Endodermal cell (in vitro differentiated cells): ENCODE data around the gene SEMA5A. TPM values are rescaled to one million over a fixed set of nuclear protein-coding genes. Genes with fewer than 3 reads are reported as not detected.

Source experiments
- DNase-seq: peaks from one replicate; pipeline ENCODE4 v3.0.0-alpha.2; 2017
- H3K27ac ChIP-seq: 2 replicates; pipeline ENCODE4 v1.5.1; 2013; ENCODE audit warnings: mild to moderate bottlenecking, low read depth, low read length, moderate library complexity
- H3K27me3 ChIP-seq: 2 replicates; pipeline ENCODE4 v1.6.1; 2013; ENCODE audit warnings: mild to moderate bottlenecking, low read length, moderate library complexity; ENCODE audit not compliant: insufficient read depth, control insufficient read depth, poor library complexity, severe bottlenecking
- H3K36me3 ChIP-seq: 2 replicates; pipeline ENCODE4 v1.7.0; 2013; ENCODE audit warnings: mild to moderate bottlenecking, low read length, moderate library complexity; ENCODE audit not compliant: control insufficient read depth, insufficient read depth
- H3K4me1 ChIP-seq: one replicate; pipeline ENCODE4 v1.7.0; 2013; ENCODE audit warnings: low read length; ENCODE audit not compliant: control insufficient read depth, insufficient read depth
- H3K4me3 ChIP-seq: 2 replicates; pipeline ENCODE4 v1.5.1; 2013; ENCODE audit warnings: mild to moderate bottlenecking, low read length, moderate library complexity
- H3K9ac ChIP-seq: 2 replicates; pipeline ENCODE4 v1.6.1; 2013; ENCODE audit warnings: mild to moderate bottlenecking, low read length, moderate library complexity; ENCODE audit not compliant: poor library complexity, severe bottlenecking; ENCODE audit errors: extremely low read depth
- H3K9me3 ChIP-seq: 2 replicates; pipeline ENCODE4 v1.6.1; 2013; ENCODE audit warnings: mild to moderate bottlenecking, low read length, moderate library complexity; ENCODE audit not compliant: control insufficient read depth
- H3K27ac Mint-ChIP-seq: 2 replicates; pipeline ENCODE4 v1.8.0; 2020; ENCODE audit warnings: mixed read lengths
- H3K27me3 Mint-ChIP-seq: 2 replicates; pipeline ENCODE4 v1.8.0; 2021; ENCODE audit warnings: mild to moderate bottlenecking, mixed read lengths; ENCODE audit not compliant: insufficient read depth
- H3K36me3 Mint-ChIP-seq: 2 replicates; pipeline ENCODE4 v1.8.0; 2020; ENCODE audit warnings: low read depth, mixed read lengths
- H3K4me1 Mint-ChIP-seq: 2 replicates; pipeline ENCODE4 v1.8.0; 2020; ENCODE audit warnings: mixed read lengths
- H3K4me3 Mint-ChIP-seq: 2 replicates; pipeline ENCODE4 v1.8.0; 2020; ENCODE audit warnings: mild to moderate bottlenecking, moderate library complexity, mixed read lengths
- H3K9me3 Mint-ChIP-seq: 2 replicates; pipeline ENCODE4 v1.8.0; 2020; ENCODE audit warnings: mild to moderate bottlenecking, mixed read lengths
- CTCF ChIP-seq: fragments of 200-600 bp; sonication (generic); conservative IDR thresholded peaks from 2 replicates; pipeline ENCODE4 v1.5.0; 2021; ENCODE audit warnings: antibody characterized with exemption, mild to moderate bottlenecking
- WGBS, 2 experiments: methylation state at CpG; one replicate each; pipeline versions ENCODE4 v1.1.5 to v1.1.7; 2013; ENCODE audit warnings: missing lambda C conversion rate in 2 of 2, mixed read lengths in 1 of 2; ENCODE audit not compliant: insufficient coverage in 1 of 2, insufficient read length in 1 of 2; 5-methylcytosine and 5-hydroxymethylcytosine counted together
- total RNA-seq, 2 donors: library from RNA; stranded (reverse); fragmentation: NEBNext Ultra II Directional in 1 of 2; extraction: Animal tissue kit (Norgen Biotek cat#: 25700) in 1 of 2; gene quantifications; 2 replicates in 1 of 2; 3 replicates in 1 of 2; pipeline ENCODE4 v1.2.1, GENCODE V29; 2021

The SEMA5A gene
- total RNA-seq, 2 donors from 2014 or later, result 46.8 to 77.8 TPM

- peaks cover 11% of the 10 kb centered on the region for H3K36me3 Mint-ChIP-seq
- H3K4me3 Mint-ChIP-seq, result no peak overlapping the region
- no peak for DNase-seq
- no peak overlapping the region for H3K27ac Mint-ChIP-seq
- no peaks in the 10 kb centered on the region for H3K27me3 ChIP-seq
- WGBS, 2 experiments, result 88% methylated on average over 1 of the region's 1 CpG; no CpG with 5 or more reads in 1 of the 2 experiments
- H3K4me1 Mint-ChIP-seq, result no peaks in the 10 kb centered on the region
- H3K36me3 ChIP-seq, result peaks cover 15% of the 10 kb centered on the region
- H3K27me3 Mint-ChIP-seq, result no peaks in the 10 kb centered on the region
- no peaks in the 10 kb centered on the region for H3K4me1 ChIP-seq
- H3K9me3 Mint-ChIP-seq, result peaks cover 7% of the 10 kb centered on the region
- no peak overlapping the region for H3K27ac ChIP-seq
- H3K9ac ChIP-seq, result no peak overlapping the region
- TF ChIP-seq CTCF, result no peak
- H3K9me3 ChIP-seq, result peaks cover 14% of the 10 kb centered on the region
- H3K4me3 ChIP-seq, result no peak overlapping the region
Measured at GRCh38 chr5:9284272-9284671, 261.6 kb downstream of the SEMA5A start.

GRCh38 chr5:9283473-9283872 lies 262.4 kb downstream of the SEMA5A start:
- Mint-ChIP-seq H3K4me1 (no peaks in the 10 kb centered on the region), H3K27me3 (no peaks in the 10 kb centered on the region), H3K36me3 (peaks cover 19% of the 10 kb centered on the region), H3K27ac (no peak overlapping the region), H3K4me3 (no peak overlapping the region), H3K9me3 (peaks cover 15% of the 10 kb centered on the region)
- no peak overlapping the region for H3K4me3 ChIP-seq
- H3K4me1 ChIP-seq, result no peaks in the 10 kb centered on the region
- WGBS, 2 experiments, result 96% methylated on average over 1 of the region's 1 CpG; no CpG with 5 or more reads in 1 of the 2 experiments
- H3K27ac ChIP-seq, result no peak overlapping the region
- DNase-seq, result no peak
- H3K36me3 ChIP-seq, result peaks cover 23% of the 10 kb centered on the region
- peaks cover 22% of the 10 kb centered on the region for H3K9me3 ChIP-seq
- H3K9ac ChIP-seq, result no peak overlapping the region
- H3K27me3 ChIP-seq, result no peaks in the 10 kb centered on the region
- TF ChIP-seq CTCF, result peak; percentile 59

GRCh38 chr5:9283021-9283420 lies 262.9 kb downstream of the SEMA5A start:
- Mint-ChIP-seq H3K36me3 (peaks cover 23% of the 10 kb centered on the region), H3K27ac (no peak overlapping the region), H3K4me1 (no peaks in the 10 kb centered on the region), H3K4me3 (no peak overlapping the region), H3K9me3 (peaks cover 19% of the 10 kb centered on the region), H3K27me3 (no peaks in the 10 kb centered on the region)
- DNase-seq, result no peak
- Histone ChIP-seq H3K4me3 (no peak overlapping the region), H3K27ac (no peak overlapping the region), H3K9ac (no peak overlapping the region), H3K27me3 (no peaks in the 10 kb centered on the region), H3K4me1 (no peaks in the 10 kb centered on the region), H3K9me3 (peaks cover 26% of the 10 kb centered on the region), H3K36me3 (peaks cover 28% of the 10 kb centered on the region)
- 87 to 93% methylated on average over 2 to 3 of the region's 3 CpGs for WGBS, 2 experiments
- TF ChIP-seq CTCF, result no peak
